ENCODE measurements around the gene DNAJC19.

DNAJC19 gene

GRCh38 chr3:180961087-180961486 lies 28.4 kb downstream of the DNAJC19 start:
- no peak for DNase-seq (ENCODE audit: low read depth, low spot score)

GRCh38 chr3:180959691-180960090 lies 29.8 kb downstream of the DNAJC19 start:
- no peak for DNase-seq (ENCODE audit: low read depth, low spot score)

GRCh38 chr3:180947761-180948390 lies 41.7 kb downstream of the DNAJC19 start:
- no peak for DNase-seq (ENCODE audit: low read depth, low spot score)

- DNase-seq (ENCODE audit: low read depth, low spot score) = no peak
These were observed 48.7 kb downstream of the DNAJC19 start for GRCh38 chr3:180940826-180941225.

GRCh38 chr3:180934638-180935037 lies 54.9 kb downstream of the DNAJC19 start:
- DNase-seq (ENCODE audit: low read depth, low spot score) = no peak
